OCI-LY3 (cell line): Measurements from ENCODE around the gene TGM1.

Source experiments
- H2AFZ ChIP-seq: fragments of 200-600, 300-600 bp; shearing (Covaris generic); 2 replicates; pipeline ENCODE4 v1.6.0; 2014; ENCODE audit warnings: antibody characterized with exemption, low read depth, low read length
- H3K27ac ChIP-seq: fragments of 200-600, 300-600 bp; sonication (generic); 2 replicates; pipeline ENCODE4 v1.5.1; 2014; ENCODE audit warnings: mild to moderate bottlenecking, low read length, moderate library complexity, mixed read lengths
- H3K27me3 ChIP-seq: fragments of 200-600, 300-600 bp; sonication (generic); 2 replicates; pipeline ENCODE4 v1.6.1; 2014; ENCODE audit warnings: low read depth, low read length, mixed read lengths
- H3K36me3 ChIP-seq: fragments of 200-600, 300-600 bp; sonication (generic); replicated peaks from 2 replicates; pipeline ENCODE3; 2014; ENCODE audit warnings: low read depth, low read length, mixed read lengths
- H3K4me1 ChIP-seq: fragments of 300-600, 200-600 bp; sonication (generic); 2 replicates; pipeline ENCODE4 v1.6.1; 2014; ENCODE audit warnings: low read length, mixed read lengths
- H3K4me2 ChIP-seq: fragments of 200-600, 300-600 bp; sonication (generic); 2 replicates; pipeline ENCODE4 v1.6.1; 2014; ENCODE audit warnings: low read length, mixed read lengths
- H3K4me3 ChIP-seq: fragments of 300-600, 200-600 bp; sonication (generic); 2 replicates; pipeline ENCODE4 v1.5.1; 2014; ENCODE audit warnings: antibody characterized with exemption, mild to moderate bottlenecking, low read length, moderate library complexity
- H3K79me2 ChIP-seq: fragments of 300-600, 200-600 bp; shearing (Covaris generic); 2 replicates; pipeline ENCODE4 v1.6.1; 2014; ENCODE audit warnings: mild to moderate bottlenecking, low read length, mixed read lengths
- H3K9ac ChIP-seq: fragments of 300-600, 200-600 bp; shearing (Covaris generic); 2 replicates; pipeline ENCODE4 v1.6.0; 2014; ENCODE audit warnings: mild to moderate bottlenecking, low read length, moderate library complexity
- H3K9me3 ChIP-seq: fragments of 200-600, 300-600 bp; shearing (Covaris generic); 2 replicates; pipeline ENCODE4 v1.6.1; 2014; ENCODE audit warnings: low read length, mixed read lengths; ENCODE audit not compliant: insufficient read depth
- H4K20me1 ChIP-seq: fragments of 200-600, 300-600 bp; sonication (generic); 2 replicates; pipeline ENCODE4 v1.6.1; 2016; ENCODE audit warnings: low read length, mixed read lengths; ENCODE audit not compliant: insufficient read depth
- CTCF ChIP-seq: fragments of 200-600, 300-600 bp; sonication (generic); IDR thresholded peaks from 2 replicates; pipeline ENCODE4 v1.5.1; 2014; ENCODE audit warnings: antibody characterized with exemption, low read length, low read depth
- EZH2phosphoT487 ChIP-seq: fragments of 200-600 bp; shearing (Covaris generic); IDR thresholded peaks from 2 replicates; pipeline ENCODE4 v1.6.1; 2018; ENCODE audit warnings: antibody characterized with exemption, mixed run types, low read depth

TGM1 gene

GRCh38 chr14:24278424-24278823, 15.4 kb upstream of the TGM1 start:
- Histone ChIP-seq H3K9me3 (no peaks in the 10 kb centered on the region), H3K4me2 (peak overlapping the region; percentile 53; the same call in 1 of the 2 replicates), H3K79me2 (no peaks in the 10 kb centered on the region), H3K27ac (no peak overlapping the region), H3K36me3 (no peaks in the 10 kb centered on the region), H4K20me1 (no peaks in the 10 kb centered on the region), H3K9ac (no peak overlapping the region), H2AFZ (no peak overlapping the region), H3K4me1 (peaks cover 46% of the 10 kb centered on the region), H3K4me3 (no peak overlapping the region), H3K27me3 (no peaks in the 10 kb centered on the region)
- TF ChIP-seq EZH2phosphoT487 (no peak), CTCF (no peak)

GRCh38 chr14:24277606-24278321, 14.8 kb upstream of the TGM1 start:
- H3K36me3 ChIP-seq: no peaks in the 10 kb centered on the region
- no peaks in the 10 kb centered on the region for H3K9me3 ChIP-seq
- no peaks in the 10 kb centered on the region for H3K79me2 ChIP-seq
- TF ChIP-seq CTCF: no peak
- TF ChIP-seq EZH2phosphoT487: no peak
- no peak overlapping the region for H3K9ac ChIP-seq
- no peaks in the 10 kb centered on the region for H3K27me3 ChIP-seq
- H3K4me1 ChIP-seq: peaks cover 51% of the 10 kb centered on the region
- no peak overlapping the region for H2AFZ ChIP-seq
- H3K4me3 ChIP-seq: no peak overlapping the region
- no peak overlapping the region for H3K27ac ChIP-seq
- no peak overlapping the region for H3K4me2 ChIP-seq
- no peaks in the 10 kb centered on the region for H4K20me1 ChIP-seq

- Histone ChIP-seq H3K36me3 (no peaks in the 10 kb centered on the region), H3K79me2 (no peaks in the 10 kb centered on the region), H3K4me2 (no peak overlapping the region), H3K9me3 (no peaks in the 10 kb centered on the region), H3K4me1 (peaks cover 58% of the 10 kb centered on the region), H3K27me3 (no peaks in the 10 kb centered on the region), H4K20me1 (no peaks in the 10 kb centered on the region), H3K4me3 (no peak overlapping the region), H2AFZ (no peak overlapping the region), H3K9ac (no peak overlapping the region), H3K27ac (no peak overlapping the region)
- TF ChIP-seq CTCF (no peak), EZH2phosphoT487 (no peak)
Measured at GRCh38 chr14:24277071-24277470, 14.1 kb upstream of the TGM1 start.

DNA sequence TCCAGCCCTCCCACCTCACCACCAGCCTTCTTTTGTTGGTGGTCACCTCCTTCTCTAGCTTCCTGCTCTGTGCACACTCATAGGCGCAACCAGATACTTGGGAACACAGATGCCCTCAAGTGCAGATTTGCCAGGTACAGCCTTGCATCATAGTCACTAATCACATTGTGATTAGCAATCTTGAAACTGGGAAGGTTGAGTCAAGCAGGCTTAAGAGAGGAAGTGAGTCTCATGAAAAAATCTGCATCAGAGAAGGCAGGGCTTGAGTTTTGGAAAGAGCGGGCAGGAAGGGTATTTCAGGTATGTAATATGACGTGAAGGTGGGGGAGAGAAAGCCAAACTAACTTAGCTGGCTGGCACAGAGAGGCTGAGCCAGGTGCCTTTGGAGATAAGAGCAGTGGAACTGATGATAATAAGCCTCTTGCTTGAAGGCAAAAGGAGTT, 11.1 kb upstream of the TGM1 start:
- Histone ChIP-seq H3K36me3 (no peaks in the 10 kb centered on the region), H3K9ac (peak overlapping the region; percentile 10; the same call in 1 of the 2 replicates), H3K4me1 (peaks cover 55% of the 10 kb centered on the region), H3K4me2 (peak overlapping the region; percentile 74), H4K20me1 (no peaks in the 10 kb centered on the region), H3K27me3 (no peaks in the 10 kb centered on the region), H2AFZ (no peak overlapping the region), H3K79me2 (no peaks in the 10 kb centered on the region), H3K9me3 (no peaks in the 10 kb centered on the region), H3K4me3 (peak overlapping the region; percentile 45), H3K27ac (peak overlapping the region; percentile 38)
- TF ChIP-seq CTCF (no peak), EZH2phosphoT487 (no peak)
